Stimulated activated naive CD4-positive, alpha-beta T cell treated with Interleukin-2 at 50 U/mL for 16 hours (primary cell): ENCODE data around the gene GJB5.

Experiments
- DNase-seq: peaks from one replicate; lab custom pipeline; 2025; lab: John Stamatoyannopoulos, UW

The GJB5 gene

DNA sequence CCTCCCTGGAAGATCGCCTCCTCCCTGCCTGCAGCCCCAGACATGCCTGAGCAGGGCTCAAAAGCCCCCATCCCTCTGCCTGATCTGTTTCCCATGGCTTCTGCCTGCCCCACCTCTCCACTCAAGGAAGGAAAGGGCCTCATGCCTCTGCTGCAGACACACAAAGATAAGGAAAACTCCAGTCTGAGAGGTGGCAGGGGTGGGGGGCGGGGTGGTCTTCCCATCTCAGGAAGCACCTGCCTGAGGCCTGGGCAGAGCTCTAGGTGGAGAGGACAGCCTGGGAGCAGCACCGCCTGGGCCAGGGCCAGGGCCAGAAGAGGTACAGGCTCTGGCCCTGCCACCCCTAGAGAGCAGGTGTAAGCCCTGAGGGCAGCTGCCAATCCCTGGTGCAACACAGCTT is 22.1 kb downstream of the GJB5 start:
- DNase-seq = no peak

DNA sequence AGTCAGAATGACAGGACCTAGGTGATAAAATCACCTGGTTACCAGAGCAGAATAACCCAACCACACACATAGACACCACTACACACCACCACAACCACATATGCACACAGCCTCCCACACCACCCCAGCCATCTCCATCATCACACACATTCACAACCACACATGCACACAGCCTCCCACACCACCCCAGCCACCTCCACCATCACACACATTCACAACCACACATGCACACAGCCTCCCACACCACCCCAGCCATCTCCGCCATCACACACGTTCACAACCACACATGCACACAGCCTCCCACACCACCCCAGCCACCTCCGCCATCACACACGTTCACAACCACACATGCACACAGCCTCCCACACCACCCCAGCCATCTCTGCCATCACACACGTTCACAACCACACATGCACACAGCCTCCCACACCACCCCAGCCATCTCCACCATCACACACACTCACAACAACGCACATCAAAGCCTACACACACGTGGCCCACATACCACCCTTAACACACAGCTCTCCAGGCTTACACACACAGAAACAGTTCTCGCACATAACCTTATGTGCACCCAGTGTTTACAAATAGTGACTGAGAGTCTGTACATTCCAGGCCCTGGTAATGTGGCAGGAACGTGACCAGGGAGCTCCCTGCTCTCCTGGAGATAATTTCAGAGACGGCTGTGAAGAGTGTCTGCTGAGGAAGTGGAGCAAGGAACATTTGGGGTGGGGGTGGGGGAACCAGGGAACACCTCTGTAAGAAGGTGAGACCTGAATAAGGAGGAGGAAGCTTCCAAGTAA is 22.9 kb downstream of the GJB5 start:
- no peak for DNase-seq

DNA sequence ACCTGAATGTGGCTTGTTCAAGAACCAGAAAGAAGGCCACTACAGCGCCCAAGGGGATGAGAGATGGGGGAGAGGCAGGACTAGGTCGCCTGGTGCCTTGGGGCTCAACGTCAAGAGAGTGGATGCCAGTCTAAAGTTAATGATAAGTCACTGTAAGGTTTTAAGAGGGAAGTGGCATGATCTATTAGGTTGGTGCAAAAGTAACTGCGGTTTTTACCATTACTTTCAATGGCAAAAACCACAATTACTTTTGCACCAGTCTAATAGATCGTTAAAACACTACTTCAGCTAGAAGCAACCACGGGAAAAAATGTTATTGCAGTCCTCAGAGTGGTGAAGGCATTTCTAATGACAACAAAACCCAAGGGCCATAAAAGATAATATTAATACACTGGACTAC is 23.5 kb downstream of the GJB5 start:
- no peak for DNase-seq

DNA sequence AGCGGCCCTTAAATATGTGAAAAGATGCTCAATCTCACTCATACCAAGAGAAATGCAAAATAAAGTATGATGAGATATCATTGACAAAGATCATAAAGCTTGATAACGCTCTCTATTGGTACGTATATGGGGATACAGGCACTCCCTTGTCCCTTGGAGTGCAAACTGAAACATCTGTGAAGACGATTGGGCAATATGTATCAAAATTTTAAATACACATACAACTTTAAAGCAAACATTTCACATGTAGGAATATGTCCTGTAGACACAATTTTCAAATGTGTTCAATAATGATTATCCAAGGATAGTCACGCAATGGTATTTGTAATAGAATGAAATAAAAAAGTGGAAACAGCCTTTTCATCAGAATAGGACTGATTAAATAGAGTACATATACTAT is 24.2 kb downstream of the GJB5 start:
- no peak for DNase-seq

DNA sequence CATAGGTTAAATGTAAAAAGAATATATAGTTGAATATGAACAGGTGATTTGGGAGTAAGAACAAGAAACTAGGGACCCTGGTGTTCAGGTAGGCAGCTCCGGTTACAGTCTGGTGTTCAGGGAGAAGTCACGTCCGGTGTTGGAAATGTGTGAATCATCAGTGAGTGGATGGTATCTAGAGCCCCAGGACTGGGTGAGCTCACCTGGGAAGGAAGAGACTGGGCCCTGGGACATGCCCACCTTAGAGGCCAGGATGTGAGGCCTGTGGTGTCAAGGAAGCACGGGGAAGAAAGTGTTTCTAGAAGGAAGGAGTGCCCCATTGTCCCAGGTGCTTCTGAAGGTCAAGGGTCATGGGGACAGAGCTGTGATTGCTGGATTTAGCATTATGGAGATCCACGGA is 24.7 kb downstream of the GJB5 start:
- no peak for DNase-seq

DNA sequence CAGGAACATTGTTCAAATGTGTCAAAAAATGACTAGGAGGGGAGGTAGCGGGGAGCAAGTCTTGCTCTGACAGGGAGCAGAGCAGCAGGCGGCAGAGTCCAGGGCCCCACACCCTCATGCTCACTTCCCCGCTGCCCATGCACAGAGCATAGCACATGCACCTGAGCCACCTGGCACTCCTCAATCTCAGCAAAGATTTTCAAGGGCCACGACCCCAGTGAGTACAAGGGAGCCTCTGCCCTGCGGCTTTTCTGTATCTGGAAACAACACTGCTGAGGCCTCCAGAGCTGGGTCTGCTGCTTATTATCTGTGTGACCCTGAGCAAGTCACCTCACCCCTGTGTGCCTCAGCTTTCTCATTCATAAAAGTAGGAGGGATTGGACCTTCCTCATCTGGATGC is 25.1 kb downstream of the GJB5 start:
- DNase-seq = no peak

DNA sequence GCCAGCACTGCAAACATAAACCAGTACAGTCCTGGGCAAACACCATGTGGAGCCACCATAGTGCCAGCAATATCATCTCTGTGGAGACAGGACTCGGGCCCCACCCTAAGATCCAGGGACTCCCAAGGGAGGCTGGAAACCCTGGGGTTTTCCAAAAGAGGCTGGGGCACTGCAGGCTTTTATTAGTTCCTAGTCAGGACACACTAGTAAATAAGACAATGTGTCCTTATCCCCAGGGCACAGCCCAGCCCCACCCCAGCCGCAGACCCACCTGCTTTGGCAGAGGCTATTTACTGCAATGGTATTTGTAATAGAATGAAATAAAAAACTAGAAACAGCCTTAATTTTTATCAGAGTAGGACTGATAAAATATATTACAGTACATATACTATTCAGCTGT is 25.7 kb downstream of the GJB5 start:
- DNase-seq = no peak

DNA sequence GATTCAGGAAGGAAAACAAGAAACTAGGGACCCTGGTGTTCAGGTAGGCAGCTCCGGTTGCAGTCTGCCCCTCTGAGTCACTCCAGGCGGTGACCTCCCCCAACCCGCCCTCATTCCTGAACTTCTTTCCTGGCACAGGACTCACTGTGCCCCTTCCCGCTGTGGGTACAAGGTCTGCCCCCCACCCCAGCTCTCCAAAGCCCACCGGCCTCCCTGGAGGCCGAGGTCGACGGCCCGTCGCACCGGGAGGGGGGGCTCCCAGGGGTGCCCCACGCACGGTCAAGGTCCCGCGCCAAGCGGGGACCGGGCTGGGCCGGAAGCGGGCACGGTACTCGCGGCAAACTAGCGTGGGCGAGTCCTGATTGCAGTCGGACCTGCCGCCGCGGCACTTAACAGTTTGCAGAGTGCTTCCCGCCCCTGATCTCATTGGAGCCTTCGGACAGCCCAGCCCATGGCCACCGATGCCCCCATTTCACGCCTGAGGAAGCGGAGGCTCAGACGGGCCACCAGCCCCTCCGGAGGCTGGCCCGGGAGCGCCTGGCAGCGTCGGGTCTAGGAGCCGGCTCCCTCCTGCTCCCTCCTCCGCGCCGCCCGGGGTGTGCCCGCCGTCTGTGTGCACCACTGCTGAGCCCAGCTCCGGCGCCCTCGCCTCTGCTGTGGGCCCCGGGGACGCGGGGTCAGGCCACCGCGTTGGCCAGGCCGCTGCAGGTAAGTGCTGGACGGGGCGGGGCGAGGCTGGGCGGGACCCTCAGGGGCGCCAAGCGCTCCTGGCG is 26.4 kb downstream of the GJB5 start, which contains the start of gene GJB3:
Gene GJB3 (plus strand): TSS at position 144 of the 773 bp plus-strand sequence. CDS start 3,549 bp downstream, outside the sequence.
- DNase-seq = no peak

DNA sequence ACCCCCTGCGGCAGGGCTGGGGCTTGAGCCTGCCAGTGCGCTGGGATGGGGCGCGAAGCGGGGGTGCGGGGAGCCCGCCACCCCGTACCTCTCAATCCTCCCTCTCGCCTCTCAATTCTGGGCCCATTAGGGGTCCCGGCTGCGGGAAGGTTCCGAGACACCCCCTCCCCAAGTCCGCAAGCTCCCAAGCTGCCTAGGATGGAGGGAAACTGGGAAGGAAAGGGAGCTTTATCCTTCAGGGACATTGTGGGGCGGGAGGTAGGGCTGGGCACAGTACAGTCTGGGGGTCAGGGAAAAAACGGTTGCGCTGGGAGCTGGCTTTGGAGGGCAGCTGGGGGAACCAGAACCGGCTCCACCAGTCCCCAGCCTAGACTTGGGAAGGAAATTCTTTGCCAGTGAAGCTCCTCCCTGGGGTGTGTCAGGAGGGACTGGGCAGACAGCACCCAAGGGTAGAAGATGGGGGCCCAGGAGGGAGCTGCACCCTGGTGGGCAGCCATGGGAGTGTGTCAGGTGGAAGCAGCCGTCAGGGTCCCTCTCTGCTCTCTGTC is 27.1 kb downstream of the GJB5 start:
- DNase-seq = no peak

DNA sequence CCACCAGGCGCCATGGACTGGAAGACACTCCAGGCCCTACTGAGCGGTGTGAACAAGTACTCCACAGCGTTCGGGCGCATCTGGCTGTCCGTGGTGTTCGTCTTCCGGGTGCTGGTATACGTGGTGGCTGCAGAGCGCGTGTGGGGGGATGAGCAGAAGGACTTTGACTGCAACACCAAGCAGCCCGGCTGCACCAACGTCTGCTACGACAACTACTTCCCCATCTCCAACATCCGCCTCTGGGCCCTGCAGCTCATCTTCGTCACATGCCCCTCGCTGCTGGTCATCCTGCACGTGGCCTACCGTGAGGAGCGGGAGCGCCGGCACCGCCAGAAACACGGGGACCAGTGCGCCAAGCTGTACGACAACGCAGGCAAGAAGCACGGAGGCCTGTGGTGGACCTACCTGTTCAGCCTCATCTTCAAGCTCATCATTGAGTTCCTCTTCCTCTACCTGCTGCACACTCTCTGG is 29.9 kb downstream of the GJB5 start:
- no peak for DNase-seq

DNA sequence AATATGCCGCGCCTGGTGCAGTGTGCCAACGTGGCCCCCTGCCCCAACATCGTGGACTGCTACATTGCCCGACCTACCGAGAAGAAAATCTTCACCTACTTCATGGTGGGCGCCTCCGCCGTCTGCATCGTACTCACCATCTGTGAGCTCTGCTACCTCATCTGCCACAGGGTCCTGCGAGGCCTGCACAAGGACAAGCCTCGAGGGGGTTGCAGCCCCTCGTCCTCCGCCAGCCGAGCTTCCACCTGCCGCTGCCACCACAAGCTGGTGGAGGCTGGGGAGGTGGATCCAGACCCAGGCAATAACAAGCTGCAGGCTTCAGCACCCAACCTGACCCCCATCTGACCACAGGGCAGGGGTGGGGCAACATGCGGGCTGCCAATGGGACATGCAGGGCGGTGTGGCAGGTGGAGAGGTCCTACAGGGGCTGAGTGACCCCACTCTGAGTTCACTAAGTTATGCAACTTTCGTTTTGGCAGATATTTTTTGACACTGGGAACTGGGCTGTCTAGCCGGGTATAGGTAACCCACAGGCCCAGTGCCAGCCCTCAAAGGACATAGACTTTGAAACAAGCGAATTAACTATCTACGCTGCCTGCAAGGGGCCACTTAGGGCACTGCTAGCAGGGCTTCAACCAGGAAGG is 30.5 kb downstream of the GJB5 start:
- no peak for DNase-seq

DNA sequence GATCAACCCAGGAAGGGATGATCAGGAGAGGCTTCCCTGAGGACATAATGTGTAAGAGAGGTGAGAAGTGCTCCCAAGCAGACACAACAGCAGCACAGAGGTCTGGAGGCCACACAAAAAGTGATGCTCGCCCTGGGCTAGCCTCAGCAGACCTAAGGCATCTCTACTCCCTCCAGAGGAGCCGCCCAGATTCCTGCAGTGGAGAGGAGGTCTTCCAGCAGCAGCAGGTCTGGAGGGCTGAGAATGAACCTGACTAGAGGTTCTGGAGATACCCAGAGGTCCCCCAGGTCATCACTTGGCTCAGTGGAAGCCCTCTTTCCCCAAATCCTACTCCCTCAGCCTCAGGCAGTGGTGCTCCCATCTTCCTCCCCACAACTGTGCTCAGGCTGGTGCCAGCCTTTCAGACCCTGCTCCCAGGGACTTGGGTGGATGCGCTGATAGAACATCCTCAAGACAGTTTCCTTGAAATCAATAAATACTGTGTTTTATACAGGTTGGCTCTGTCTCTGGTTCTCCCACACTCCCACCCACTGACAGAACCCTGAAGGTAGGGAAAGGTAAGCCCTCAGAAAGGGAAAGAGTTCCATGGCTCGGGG is 31.1 kb downstream of the GJB5 start:
- DNase-seq = no peak

DNA sequence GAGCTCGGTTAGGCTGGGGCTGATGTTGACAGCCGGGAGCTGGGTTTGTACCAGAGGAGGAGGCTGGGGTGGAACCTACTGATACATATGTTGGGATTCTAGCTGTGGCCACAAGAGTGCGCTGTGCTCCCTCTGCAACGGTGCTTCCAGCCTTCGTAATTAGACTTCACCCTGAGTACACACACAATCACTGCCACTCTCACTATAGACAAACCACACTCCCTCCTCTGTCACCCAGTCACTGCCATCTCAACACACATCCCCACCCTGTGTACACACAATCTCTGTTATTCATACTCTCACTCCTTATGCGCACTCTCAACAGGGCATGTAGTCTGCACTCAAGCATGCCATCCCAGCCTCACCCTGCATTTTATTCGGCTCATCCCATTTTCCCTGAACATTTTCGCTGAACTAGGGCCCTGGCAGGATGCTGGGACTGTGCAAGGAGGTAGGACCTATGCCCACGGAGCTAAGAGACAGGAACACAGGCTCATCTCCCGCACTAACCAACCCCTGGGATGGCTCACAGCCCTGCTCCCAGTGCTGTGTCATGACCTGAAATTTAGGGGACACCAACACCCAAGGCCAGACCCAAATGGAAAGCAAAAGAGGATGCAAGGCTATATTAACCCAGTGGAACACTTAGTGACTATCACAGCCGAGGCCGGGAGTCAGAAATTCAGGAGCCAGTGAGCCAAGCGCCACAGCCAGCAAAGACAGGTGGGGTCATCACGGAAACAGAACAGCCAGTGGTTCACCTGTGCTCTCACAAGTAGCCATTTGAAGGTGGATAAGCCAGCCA is 31.9 kb downstream of the GJB5 start:
- peak; percentile 23 for DNase-seq

DNA sequence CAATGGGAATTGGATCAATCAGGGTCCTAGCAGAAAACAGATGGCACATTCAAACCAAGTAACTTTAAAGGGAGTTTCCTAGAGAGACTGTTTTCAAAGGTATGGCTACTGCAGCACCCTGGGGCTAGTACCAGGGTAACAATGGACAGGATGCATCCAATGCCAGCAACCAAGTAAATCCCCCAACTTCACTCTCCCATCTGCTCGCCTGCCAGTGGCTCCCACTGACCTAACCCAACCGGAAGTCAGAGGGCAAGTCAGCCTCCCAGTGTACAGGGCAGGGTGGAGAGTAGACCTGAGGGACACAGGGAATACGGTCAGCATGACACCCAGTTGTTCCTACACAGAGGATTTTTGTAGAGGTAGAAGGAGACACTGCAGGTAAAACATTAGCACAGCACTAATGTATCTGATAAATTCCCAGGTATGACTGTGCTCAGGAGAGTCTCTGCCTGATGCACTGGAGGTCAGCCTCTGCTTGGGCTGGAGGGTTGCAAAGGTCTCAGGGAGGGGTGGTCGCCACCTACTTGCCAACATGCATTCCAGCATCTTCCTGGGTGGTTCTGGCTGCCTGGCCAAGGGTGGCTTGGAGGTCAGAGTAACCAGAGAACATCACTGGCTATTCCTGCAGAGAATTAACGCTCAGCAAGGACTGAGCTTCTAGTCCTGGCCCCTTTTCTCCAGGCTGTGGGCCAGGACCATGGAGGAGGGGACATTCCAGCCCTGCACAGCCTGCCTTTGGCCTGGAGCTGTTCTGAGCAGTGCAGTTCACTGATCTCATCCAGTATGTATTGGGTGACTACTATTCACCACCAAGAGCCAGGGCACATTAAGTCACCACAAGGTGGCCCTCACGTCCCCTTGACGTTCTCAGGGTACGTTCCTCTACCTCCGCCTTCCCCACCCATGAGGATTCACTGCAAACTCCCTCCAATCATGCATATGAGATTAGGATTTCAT is 32.9 kb downstream of the GJB5 start:
- no peak for DNase-seq

DNA sequence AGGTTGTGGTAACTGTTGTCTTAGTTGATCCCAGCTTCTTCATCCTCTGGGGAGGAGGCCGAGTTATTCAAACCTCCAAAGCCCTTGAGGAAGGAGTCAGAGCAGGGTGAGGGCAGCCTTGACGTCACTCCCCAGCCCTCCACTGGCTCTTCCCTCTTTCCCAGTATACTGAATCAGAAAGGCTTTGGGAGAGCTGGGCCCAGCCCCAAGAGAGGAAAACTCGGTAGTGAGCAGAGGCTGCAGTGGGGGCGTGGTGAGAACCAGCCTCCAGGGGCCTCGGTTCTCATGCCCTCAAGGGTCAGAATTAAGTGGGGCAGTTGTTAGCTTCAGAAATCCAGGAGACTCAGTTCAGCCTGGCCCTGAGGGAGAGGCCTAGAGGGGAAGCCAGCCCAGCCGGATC is 36.1 kb downstream of the GJB5 start:
- DNase-seq = no peak

DNA sequence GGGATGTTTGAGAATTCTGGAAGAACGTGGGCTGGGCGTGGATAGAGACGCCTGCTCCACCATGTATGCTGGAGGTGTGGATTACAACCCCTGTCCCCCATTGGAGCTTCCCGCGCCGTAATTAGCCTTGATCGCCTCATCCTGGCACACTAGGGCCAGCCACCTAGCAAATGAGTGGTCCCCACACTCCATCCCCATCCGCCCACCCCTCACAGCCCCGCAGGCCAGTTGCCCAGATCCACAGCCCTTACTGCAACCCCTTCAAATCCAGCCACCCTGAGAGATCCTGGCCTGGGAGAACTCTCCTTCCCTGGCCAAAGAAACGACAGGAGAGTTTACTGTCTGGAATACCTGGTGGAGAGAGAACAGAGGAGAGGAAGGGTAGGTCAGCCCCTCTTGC is 37.6 kb downstream of the GJB5 start:
- no peak for DNase-seq

DNA sequence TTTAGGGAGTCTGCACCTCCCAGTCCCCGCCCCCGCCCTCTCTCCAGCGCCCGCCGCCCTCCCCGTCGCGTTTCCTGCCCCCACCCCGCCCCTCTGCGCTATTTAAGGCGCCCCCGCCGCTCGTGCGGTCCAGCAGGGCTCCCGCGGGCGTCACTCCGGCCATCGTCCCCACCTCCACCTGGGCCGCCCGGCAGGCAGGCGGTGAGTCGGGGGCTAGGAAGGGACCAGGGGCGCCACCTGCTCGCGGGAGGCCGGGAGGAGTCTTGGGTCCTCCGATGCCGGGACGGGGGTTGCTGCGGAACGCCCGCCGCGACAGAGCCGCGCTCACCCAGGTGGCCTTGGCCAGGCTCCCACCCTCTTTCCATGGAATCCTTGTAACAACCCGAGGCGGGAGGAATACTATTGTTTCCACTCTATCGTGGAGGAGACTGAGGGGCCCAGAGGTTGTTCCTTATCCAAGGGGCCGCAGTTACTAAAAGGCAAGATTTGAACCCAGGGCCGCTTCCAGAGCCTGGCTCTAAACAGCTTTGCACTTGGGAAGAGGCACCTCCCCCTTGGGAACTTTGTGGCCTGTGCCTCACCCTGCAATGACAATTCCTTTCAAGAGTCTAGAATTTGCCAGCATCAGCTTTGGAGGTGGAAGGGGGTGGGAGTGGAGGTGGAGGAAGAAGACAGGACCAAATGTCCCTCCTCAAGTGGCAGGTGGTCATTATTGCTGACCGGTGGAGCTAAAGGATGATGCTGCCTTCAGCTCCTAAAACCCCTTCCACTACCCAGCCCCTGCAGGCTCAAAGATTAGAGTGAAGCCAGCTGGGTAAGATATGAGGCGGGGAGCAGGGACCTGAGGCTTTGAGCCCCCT is 38.3 kb downstream of the GJB5 start, which contains the start of gene GJA4:
Gene GJA4 (plus strand): TSS at position 132 of the 860 bp plus-strand sequence. CDS start 1,215 bp downstream, outside the sequence.
- DNase-seq = no peak

DNA sequence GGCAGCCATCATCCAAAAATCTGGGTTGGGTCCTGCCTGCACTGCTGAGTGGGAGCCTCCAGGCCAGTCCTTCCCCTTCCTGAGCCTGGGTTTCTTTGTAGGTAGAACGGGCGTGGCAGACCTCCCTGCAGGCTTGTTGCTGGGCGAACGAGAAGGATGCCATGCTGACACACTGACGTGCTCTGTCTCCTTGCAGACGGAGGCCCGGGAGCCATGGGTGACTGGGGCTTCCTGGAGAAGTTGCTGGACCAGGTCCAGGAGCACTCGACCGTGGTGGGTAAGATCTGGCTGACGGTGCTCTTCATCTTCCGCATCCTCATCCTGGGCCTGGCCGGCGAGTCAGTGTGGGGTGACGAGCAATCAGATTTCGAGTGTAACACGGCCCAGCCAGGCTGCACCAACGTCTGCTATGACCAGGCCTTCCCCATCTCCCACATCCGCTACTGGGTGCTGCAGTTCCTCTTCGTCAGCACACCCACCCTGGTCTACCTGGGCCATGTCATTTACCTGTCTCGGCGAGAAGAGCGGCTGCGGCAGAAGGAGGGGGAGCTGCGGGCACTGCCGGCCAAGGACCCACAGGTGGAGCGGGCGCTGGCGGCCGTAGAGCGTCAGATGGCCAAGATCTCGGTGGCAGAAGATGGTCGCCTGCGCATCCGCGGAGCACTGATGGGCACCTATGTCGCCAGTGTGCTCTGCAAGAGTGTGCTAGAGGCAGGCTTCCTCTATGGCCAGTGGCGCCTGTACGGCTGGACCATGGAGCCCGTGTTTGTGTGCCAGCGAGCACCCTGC is 39.3 kb downstream of the GJB5 start:
- DNase-seq = no peak
